CD4-positive, alpha-beta T cell (primary cell): ENCODE data around the gene ZDHHC18. TPM values are rescaled to one million over a fixed set of nuclear protein-coding genes. Genes with fewer than 3 reads are reported as not detected.
"Not testable (repeated sequence)": the region's sequence is repeated elsewhere in the genome, so short reads cannot be mapped to it uniquely, and the experiment has no call there.

ENCODE experiments used
- ATAC-seq: fragments of 200-7000 bp; cut with Tn5 transposase; one replicate; pipeline ENCODE4 v1.10.0; 2022; ENCODE audit warnings: mild to moderate bottlenecking; ENCODE audit not compliant: poor library complexity
- CTCF ChIA-PET: fragments of 350-600 bp; sonication (Branson Sonifier 250); formaldehyde crosslinking; loops from one replicate; lab custom pipeline; 2021; ENCODE audit warnings: antibody characterized with exemption, inconsistent platforms; lab: Charles Lee
- POLR2A ChIA-PET: fragments of 350-600 bp; sonication (Branson Sonifier 250); formaldehyde crosslinking; loops from one replicate; lab custom pipeline; 2021; ENCODE audit warnings: antibody characterized with exemption, inconsistent platforms; lab: Charles Lee
- DNase-seq, 14 experiments: peaks; one replicate each; pipeline ENCODE4 v3.0.0-alpha.2; 2013 to 2020; ENCODE audit warnings: mixed read lengths in 2 of 14
- H3K27ac ChIP-seq, 2 donors: one replicate each; pipeline versions ENCODE4 v1.5.1 to v1.7.0; 2013; ENCODE audit warnings: low read length in 2 of 2, low read depth in 1 of 2, mild to moderate bottlenecking in 1 of 2
- H3K27me3 ChIP-seq, 2 experiments: 1 replicate in 1 of 2; 2 replicates in 1 of 2; pipeline versions ENCODE4 v1.6.1 to v1.7.0; 2013; ENCODE audit warnings: low read length in 2 of 2, control low read depth in 1 of 2, mild to moderate bottlenecking in 1 of 2, moderate library complexity in 1 of 2; ENCODE audit not compliant: insufficient read depth in 2 of 2, control insufficient read depth in 1 of 2
- H3K36me3 ChIP-seq: one replicate; pipeline ENCODE4 v1.6.1; 2013; ENCODE audit warnings: low read length, control low read depth; ENCODE audit not compliant: insufficient read depth
- H3K4me1 ChIP-seq: one replicate; pipeline ENCODE4 v1.6.1; 2013; ENCODE audit warnings: low read length, control low read depth; ENCODE audit not compliant: insufficient read depth
- H3K4me3 ChIP-seq: one replicate; pipeline ENCODE4 v1.5.1; 2013; ENCODE audit warnings: mild to moderate bottlenecking, low read length, moderate library complexity
- H3K9me3 ChIP-seq, 2 experiments: 1 replicate in 1 of 2; 2 replicates in 1 of 2; pipeline versions ENCODE4 v1.6.1 to v1.7.0; 2013; ENCODE audit warnings: low read length in 2 of 2, mild to moderate bottlenecking in 2 of 2, control low read depth in 1 of 2, moderate library complexity in 1 of 2; ENCODE audit not compliant: control insufficient read depth in 1 of 2, insufficient read depth in 1 of 2
- H3K27ac Mint-ChIP-seq: one replicate; pipeline ENCODE4 v1.8.0; 2020; ENCODE audit warnings: mixed read lengths
- H3K27me3 Mint-ChIP-seq: one replicate; pipeline ENCODE4 v1.8.0; 2021; ENCODE audit warnings: mixed read lengths
- H3K36me3 Mint-ChIP-seq: one replicate; pipeline ENCODE4 v1.8.0; 2021; ENCODE audit warnings: low read depth, mixed read lengths
- H3K4me1 Mint-ChIP-seq: one replicate; pipeline ENCODE4 v1.8.0; 2021; ENCODE audit warnings: low read depth, mixed read lengths
- H3K4me3 Mint-ChIP-seq: one replicate; pipeline ENCODE4 v1.8.0; 2020; ENCODE audit warnings: mild to moderate bottlenecking, mixed read lengths
- H3K9me3 Mint-ChIP-seq: one replicate; pipeline ENCODE4 v1.8.0; 2020; ENCODE audit warnings: mixed read lengths
- intact Hi-C, 2 experiments: fragments of 100-400 bp; cut with DNase I in 1 of 2; cut with micrococcal nuclease in 1 of 2; formaldehyde crosslinking; loops; one replicate each; pipeline versions ENCODE4 v1.15.1 to v1.9.0; 2023 to 2025; cut with DNase I, micrococcal nuclease
- total RNA-seq, 174 experiments: library from RNA in 2 of 174; stranded (reverse) in 2 of 174; gene quantifications; one replicate each; pipeline ENCODE4 v1.2.3 and lab custom pipeline; 2021 to 2026
- TF ChIP-seq, protein P1 (sequence below): fragments of 200-600 bp; IDR thresholded peaks from one replicate; pipeline ENCODE4 v1.8.0; 2022; ENCODE audit warnings: antibody characterized with exemption, mild to moderate bottlenecking

The ZDHHC18 gene
- total RNA-seq, 2 experiments from 2014 or later, result 46.2 to 48.0 TPM

DNA sequence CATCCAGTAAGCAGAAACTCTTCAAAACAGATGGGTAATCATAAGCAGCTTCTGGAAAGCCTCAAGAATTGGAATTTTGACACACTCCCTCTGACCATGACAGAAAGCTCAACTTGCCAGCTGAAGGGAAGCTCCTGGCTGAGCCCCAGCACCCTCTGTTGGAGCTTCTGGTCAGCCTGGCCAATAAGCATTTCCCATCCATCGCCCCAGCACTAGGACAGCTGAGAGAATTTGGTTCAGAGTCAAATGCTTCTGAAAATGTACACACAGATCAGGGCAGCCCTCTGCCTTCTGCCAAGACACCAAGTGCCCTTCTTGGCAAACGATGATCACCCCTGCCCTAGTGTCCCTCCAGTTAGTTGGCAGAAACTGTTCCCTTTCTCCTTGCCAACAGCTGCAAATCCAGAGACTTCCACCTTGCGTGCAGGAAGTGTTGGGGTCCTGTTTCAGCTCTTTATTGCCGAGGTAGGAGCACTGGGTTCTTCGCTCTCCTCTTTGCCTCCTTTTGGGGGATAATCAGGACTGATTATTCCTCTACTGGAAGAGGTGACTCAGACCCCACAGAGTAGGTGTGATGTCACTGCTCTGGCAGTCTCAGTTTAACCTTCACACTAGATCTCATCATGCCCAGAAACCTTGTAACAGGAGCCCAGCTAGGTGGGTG is 26.9 kb upstream of the ZDHHC18 start:
- Histone ChIP-seq H3K4me3 (no peak overlapping the region), H3K9me3 (no peaks in the 10 kb centered on the region), H3K36me3 (peaks cover 19% of the 10 kb centered on the region), H3K4me1 (peaks cover 35% of the 10 kb centered on the region), H3K27ac (peak overlapping the region; percentile 61 to 67), H3K27me3 (no peaks in the 10 kb centered on the region)
- H3K4me3 Mint-ChIP-seq, result no peak overlapping the region
- peak overlapping the region; percentile 92 for H3K27ac Mint-ChIP-seq
- H3K27me3 Mint-ChIP-seq, result no peaks in the 10 kb centered on the region
- DNase-seq (peak in 1 of 14 experiments; percentile 43), ATAC-seq (peak; percentile 49)
- peaks cover 30% of the 10 kb centered on the region for H3K4me1 Mint-ChIP-seq
- POLR2A ChIA-PET, result interaction anchor here (0.6 to 2.4 kb wide), 9 partner anchors 9 to 367 kb away, joined by 3 to 12 read pairs (median 3); partner anchors contain the start of genes ARID1A, DHDDS, GPN2 and PIGV
- peaks cover 24% of the 10 kb centered on the region for H3K36me3 Mint-ChIP-seq
- CTCF ChIA-PET, result interaction anchor here (1.0 to 2.8 kb wide), 4 partner anchors 11 to 197 kb away, joined by 3 to 32 read pairs (median 8); partner anchors contain the start of gene PIGV
- no peaks in the 10 kb centered on the region for H3K9me3 Mint-ChIP-seq
- TF ChIP-seq, protein P1, sequence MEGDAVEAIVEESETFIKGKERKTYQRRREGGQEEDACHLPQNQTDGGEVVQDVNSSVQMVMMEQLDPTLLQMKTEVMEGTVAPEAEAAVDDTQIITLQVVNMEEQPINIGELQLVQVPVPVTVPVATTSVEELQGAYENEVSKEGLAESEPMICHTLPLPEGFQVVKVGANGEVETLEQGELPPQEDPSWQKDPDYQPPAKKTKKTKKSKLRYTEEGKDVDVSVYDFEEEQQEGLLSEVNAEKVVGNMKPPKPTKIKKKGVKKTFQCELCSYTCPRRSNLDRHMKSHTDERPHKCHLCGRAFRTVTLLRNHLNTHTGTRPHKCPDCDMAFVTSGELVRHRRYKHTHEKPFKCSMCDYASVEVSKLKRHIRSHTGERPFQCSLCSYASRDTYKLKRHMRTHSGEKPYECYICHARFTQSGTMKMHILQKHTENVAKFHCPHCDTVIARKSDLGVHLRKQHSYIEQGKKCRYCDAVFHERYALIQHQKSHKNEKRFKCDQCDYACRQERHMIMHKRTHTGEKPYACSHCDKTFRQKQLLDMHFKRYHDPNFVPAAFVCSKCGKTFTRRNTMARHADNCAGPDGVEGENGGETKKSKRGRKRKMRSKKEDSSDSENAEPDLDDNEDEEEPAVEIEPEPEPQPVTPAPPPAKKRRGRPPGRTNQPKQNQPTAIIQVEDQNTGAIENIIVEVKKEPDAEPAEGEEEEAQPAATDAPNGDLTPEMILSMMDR, result no peak
- intact Hi-C loops, result no loop called here

GRCh38 chr1:26803932-26804331 is 22.6 kb upstream of the ZDHHC18 start:
- H3K27me3 ChIP-seq, H3K4me3 Mint-ChIP-seq, DNase-seq, POLR2A ChIA-PET, intact Hi-C loops, H3K9me3 Mint-ChIP-seq, H3K9me3 ChIP-seq, H3K36me3 Mint-ChIP-seq, ATAC-seq, H3K4me3 ChIP-seq, H3K36me3 ChIP-seq, H3K27ac ChIP-seq, H3K27me3 Mint-ChIP-seq, H3K27ac Mint-ChIP-seq, CTCF ChIA-PET: not testable (repeated sequence)
- H3K4me1 Mint-ChIP-seq, result peaks cover 34% of the 10 kb centered on the region
- peaks cover 35% of the 10 kb centered on the region for H3K4me1 ChIP-seq

DNA sequence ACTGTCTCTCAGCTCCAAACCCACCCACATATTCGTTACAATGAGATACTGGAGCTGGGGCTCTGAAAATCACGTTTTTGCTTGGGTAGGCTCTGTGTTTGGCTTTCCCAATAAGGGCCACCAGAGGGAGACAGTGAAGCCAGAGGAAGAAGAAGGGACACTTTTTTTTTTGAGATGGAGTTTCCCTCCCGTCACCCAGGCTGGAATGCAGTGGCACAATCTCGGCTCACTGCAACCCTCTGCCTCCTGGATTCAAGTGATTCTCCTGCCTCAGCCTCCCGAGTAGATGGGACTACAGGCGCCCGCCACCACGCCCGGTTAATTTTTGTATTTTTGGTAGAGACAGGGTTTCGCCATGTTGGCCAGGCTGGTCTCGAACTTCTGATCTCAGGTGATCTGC is 16.4 kb upstream of the ZDHHC18 start:
- DNase-seq, result peak; percentile 60 to 92 (median 70)
- not testable (repeated sequence) for H3K36me3 ChIP-seq, H3K36me3 Mint-ChIP-seq, H3K27me3 ChIP-seq, H3K4me3 Mint-ChIP-seq, H3K9me3 Mint-ChIP-seq, H3K27me3 Mint-ChIP-seq, H3K4me1 ChIP-seq, H3K9me3 ChIP-seq, H3K4me3 ChIP-seq, H3K27ac Mint-ChIP-seq, H3K27ac ChIP-seq
- intact Hi-C loops, result loop anchor here (1.0 to 2.0 kb wide), 2 partner anchors 23 to 68 kb away; no protein-coding TSS in a partner anchor
- TF ChIP-seq, protein P1, result peak; percentile 71
- CTCF ChIA-PET, result interaction anchor here (0.6 to 3.3 kb wide), 17 partner anchors 10 to 310 kb away, joined by 3 to 36 read pairs (median 5); partner anchors contain the start of gene GPN2
- POLR2A ChIA-PET, result interaction anchor here (0.6 to 2.4 kb wide), 10 partner anchors 11 to 210 kb away, joined by 3 to 17 read pairs (median 3); partner anchors contain the start of gene GPATCH3
- peak; percentile 98 for ATAC-seq
- peaks cover 16% of the 10 kb centered on the region for H3K4me1 Mint-ChIP-seq
